ENCODE data around the gene HOXB4.

HOXB4 gene

DNA sequence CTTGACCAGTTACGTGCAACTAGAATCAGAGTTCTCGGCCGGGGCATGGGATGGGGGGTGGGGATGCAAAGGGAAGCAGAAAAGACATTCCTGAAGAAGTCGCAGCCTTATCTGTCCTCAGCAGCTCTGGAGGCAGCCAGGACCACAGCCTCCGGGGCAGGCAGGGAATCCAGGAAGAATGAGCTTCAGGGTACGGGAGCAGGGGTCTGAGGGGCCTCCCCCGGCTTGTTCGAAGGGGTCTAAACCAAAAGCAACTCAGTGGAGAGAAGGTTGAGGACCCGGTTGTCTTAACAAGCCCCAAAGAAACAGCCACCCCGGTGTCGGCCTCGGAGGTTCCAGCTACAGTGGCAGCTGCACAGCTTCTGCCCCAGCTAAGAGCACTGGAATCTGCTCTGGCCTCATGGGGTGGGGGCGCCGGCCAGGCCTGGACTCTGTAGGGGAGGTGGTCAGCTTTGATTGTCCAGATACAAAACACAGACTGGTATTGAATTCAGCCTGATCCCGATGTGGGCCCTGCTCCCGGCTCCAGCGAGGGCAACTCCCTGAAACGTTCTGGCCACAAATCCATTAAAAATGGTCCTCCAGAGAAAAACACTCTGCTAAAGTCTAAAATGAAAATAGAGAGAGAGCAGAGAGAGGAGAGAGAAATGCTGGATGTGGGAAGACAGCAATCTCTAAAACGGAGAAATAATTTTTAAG lies 7.7 kb downstream of the HOXB4 start:
- no peak overlapping the region for H3K4me3 ChIP-seq (ENCODE audit: low read depth, low read length)

DNA sequence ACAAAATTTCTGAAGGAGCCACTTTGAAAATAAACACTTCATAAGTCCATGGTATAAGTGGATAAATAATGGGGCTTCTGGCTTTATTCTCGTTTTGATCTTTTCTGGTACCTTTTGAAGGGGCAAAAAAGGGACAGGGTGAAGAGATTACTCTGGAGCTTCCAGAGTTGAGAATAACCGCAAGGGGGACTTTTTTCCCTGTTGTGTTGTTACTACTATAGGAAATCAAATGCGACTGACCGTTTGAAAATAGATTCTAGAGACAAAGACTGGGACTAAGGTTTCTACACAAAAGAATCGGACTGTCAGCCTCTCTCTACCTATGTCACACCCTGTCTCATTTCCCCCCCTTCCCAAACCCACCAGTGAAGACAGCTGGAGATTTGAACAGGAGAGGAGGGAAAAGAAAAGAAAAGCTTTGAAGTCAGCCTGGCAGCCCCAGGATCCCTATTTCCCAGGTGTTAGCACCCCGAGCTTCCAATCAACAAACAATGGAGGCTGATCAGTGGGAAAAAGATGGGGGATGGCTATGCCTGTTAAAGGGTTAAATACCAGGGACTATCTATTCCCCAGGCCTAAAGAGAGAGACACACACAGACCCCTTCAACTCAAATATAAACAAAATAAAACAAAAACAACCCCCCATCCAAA lies 8.4 kb downstream of the HOXB4 start:
- no peak for DNase-seq (ENCODE audit: low read depth)
- TF ChIP-seq POLR2A (IDR thresholded peaks at IDR 0.05; ENCODE audit: extremely low read depth, insufficient read length) (no peak), MYC (IDR thresholded peaks at IDR 0.05; ENCODE audit: low read depth, low read length) (no peak)
- TF ChIP-seq, protein P1, sequence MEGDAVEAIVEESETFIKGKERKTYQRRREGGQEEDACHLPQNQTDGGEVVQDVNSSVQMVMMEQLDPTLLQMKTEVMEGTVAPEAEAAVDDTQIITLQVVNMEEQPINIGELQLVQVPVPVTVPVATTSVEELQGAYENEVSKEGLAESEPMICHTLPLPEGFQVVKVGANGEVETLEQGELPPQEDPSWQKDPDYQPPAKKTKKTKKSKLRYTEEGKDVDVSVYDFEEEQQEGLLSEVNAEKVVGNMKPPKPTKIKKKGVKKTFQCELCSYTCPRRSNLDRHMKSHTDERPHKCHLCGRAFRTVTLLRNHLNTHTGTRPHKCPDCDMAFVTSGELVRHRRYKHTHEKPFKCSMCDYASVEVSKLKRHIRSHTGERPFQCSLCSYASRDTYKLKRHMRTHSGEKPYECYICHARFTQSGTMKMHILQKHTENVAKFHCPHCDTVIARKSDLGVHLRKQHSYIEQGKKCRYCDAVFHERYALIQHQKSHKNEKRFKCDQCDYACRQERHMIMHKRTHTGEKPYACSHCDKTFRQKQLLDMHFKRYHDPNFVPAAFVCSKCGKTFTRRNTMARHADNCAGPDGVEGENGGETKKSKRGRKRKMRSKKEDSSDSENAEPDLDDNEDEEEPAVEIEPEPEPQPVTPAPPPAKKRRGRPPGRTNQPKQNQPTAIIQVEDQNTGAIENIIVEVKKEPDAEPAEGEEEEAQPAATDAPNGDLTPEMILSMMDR (IDR thresholded peaks at IDR 0.05; ENCODE audit: low read depth, low read length), result no peak
- TF ChIP-seq, protein P2, sequence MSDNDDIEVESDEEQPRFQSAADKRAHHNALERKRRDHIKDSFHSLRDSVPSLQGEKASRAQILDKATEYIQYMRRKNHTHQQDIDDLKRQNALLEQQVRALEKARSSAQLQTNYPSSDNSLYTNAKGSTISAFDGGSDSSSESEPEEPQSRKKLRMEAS (IDR thresholded peaks at IDR 0.05; ENCODE audit: low read depth, low read length), result no peak
- H3K4me3 ChIP-seq (ENCODE audit: low read depth, low read length), result no peak overlapping the region

More for the DNA sequence above, 7.7 kb downstream of the HOXB4 start:
- TF ChIP-seq, protein P2 (IDR thresholded peaks at IDR 0.05; ENCODE audit: low read depth, low read length), result no peak
- TF ChIP-seq, protein P1 (IDR thresholded peaks at IDR 0.05; ENCODE audit: low read depth, low read length), result no peak
- no peak for TF ChIP-seq POLR2A (IDR thresholded peaks at IDR 0.05; ENCODE audit: extremely low read depth, insufficient read length)
- TF ChIP-seq MYC (IDR thresholded peaks at IDR 0.05; ENCODE audit: low read depth, low read length), result no peak
- DNase-seq (ENCODE audit: low read depth), result no peak

DNA sequence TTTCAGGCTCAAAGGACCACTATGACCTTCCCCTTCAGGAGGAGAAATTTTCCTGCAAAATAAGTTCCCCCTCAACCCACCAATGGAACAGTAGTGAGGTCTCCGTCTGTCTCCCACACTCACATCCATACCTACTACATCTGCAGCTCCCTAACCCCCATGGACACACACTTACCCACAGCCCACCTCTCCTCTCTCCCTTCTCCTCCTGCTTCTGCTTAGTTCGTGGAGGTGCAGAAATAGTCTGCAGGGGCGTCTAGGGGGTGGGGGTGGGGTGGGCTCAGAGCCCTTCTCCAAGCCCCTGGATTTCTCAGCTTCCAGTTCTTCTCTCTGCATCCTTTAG lies 8.9 kb downstream of the HOXB4 start:
- TF ChIP-seq, protein P2 (IDR thresholded peaks at IDR 0.05; ENCODE audit: low read depth, low read length), result no peak
- TF ChIP-seq MYC (IDR thresholded peaks at IDR 0.05; ENCODE audit: low read depth, low read length) (no peak), POLR2A (IDR thresholded peaks at IDR 0.05; ENCODE audit: extremely low read depth, insufficient read length) (no peak)
- TF ChIP-seq, protein P1 (IDR thresholded peaks at IDR 0.05; ENCODE audit: low read depth, low read length), result no peak
- H3K4me3 ChIP-seq (ENCODE audit: low read depth, low read length), result no peak overlapping the region
- DNase-seq (ENCODE audit: low read depth), result no peak

DNA sequence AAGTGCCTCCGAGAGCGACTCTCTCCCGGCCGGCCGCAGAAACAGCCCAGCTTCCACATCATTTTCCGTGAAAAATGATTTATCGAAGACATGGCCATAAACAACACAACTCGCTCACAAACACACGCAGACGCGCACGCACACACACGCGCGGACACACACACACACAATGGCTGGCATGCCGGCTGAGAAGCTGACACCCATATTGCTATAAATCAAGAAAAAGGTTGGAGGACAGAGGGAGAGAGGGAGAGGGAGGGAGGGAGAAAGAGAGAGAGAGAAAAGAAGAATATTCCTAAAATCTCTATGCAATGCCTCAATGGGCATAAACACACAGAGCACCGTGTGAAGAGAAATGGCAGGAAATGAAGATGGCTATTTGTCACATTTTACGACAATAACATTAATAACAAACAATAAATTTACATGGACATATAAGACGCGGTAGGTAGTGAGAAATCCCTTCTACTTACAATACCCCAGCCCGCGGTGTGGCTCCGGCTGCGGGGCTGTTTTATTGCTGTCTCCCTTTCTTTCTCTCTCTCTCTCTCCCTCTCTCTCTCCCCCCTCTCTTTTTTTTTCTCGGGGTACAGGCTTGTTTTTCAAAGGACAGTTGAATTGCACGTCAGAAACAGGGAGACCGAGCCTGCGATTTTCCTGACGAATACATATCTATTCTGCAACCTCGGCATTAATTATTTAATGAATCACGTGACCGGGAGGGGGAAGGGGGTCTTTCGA lies 9.5 kb downstream of the HOXB4 start:
- no peak for DNase-seq (ENCODE audit: low read depth)
- TF ChIP-seq POLR2A (IDR thresholded peaks at IDR 0.05; ENCODE audit: extremely low read depth, insufficient read length) (no peak), MYC (IDR thresholded peaks at IDR 0.05; ENCODE audit: low read depth, low read length) (no peak)
- TF ChIP-seq, protein P2 (IDR thresholded peaks at IDR 0.05; ENCODE audit: low read depth, low read length), result no peak
- TF ChIP-seq, protein P1 (IDR thresholded peaks at IDR 0.05; ENCODE audit: low read depth, low read length), result no peak
- H3K4me3 ChIP-seq (ENCODE audit: low read depth, low read length), result no peak overlapping the region

DNA sequence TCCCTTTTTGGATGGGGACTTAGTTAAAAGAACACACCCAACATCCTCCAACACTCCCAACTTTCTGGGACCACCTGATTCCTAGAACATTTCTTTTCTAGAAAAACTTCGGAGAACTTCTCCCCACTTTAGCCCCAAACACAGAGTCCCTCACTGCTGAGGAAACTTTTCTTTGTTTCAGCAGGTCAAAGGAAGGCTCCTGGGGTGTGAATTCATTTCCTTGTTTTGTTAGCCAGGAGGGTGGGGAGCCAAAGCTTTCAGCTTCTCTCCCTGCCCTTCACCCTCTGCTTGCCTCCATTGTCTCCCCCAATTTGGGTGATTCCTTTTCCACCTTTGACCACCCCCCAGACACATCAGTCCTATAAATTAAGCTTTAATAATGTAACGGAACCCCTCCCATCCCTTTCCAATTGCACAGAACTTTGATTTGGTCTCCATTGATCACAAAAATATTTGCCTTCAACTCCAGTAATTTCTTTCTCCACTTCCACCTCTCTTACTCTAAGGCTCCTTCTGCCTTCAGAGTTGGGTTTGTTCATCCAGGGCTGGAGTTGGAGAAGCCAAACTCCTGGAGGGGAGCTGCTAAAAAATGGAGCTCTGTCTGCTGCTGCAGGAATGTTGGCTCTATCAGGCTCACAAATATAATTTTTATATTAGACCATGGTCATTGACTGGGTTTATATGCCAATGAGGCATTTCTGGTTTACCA lies 10.3 kb downstream of the HOXB4 start:
- no peak overlapping the region for H3K4me3 ChIP-seq (ENCODE audit: low read depth, low read length)
- DNase-seq (ENCODE audit: low read depth), result no peak
- TF ChIP-seq MYC (IDR thresholded peaks at IDR 0.05; ENCODE audit: low read depth, low read length), result no peak
- TF ChIP-seq, protein P2 (IDR thresholded peaks at IDR 0.05; ENCODE audit: low read depth, low read length), result no peak
- TF ChIP-seq, protein P1 (IDR thresholded peaks at IDR 0.05; ENCODE audit: low read depth, low read length), result no peak
- TF ChIP-seq POLR2A (IDR thresholded peaks at IDR 0.05; ENCODE audit: extremely low read depth, insufficient read length), result no peak
